MM.1S (cell line): ENCODE results near the gene NELL2.
A peak's percentile ranks its signal among the peaks of the same experiment; 100 is the strongest.

Experiments
- DNase-seq: peaks from one replicate; pipeline ENCODE4 v3.0.0-alpha.2; 2015
- H2AFZ ChIP-seq: fragments of 300-600 bp; sonication (generic); 2 replicates; pipeline ENCODE4 v1.6.0; 2016; ENCODE audit warnings: antibody characterized with exemption, low read length
- H3F3A ChIP-seq: fragments of 300-600 bp; sonication (generic); 2 replicates; pipeline ENCODE4 v1.6.1; 2016; ENCODE audit warnings: mild to moderate bottlenecking, antibody characterized with exemption, low read length, moderate library complexity, mixed read lengths; ENCODE audit not compliant: insufficient read depth
- H3K27ac ChIP-seq: fragments of 300-600 bp; sonication (generic); 2 replicates; pipeline ENCODE4 v1.5.1; 2016; ENCODE audit warnings: mild to moderate bottlenecking, low read length
- H3K27me3 ChIP-seq: fragments of 300-600 bp; sonication (generic); replicated peaks from 2 replicates; pipeline ENCODE4 v1.6.0; 2016; ENCODE audit warnings: low read length; ENCODE audit not compliant: insufficient read depth
- H3K36me3 ChIP-seq: fragments of 300-600 bp; sonication (generic); replicated peaks from 2 replicates; pipeline ENCODE4 v1.6.1; 2016; ENCODE audit warnings: mild to moderate bottlenecking, low read length, mixed read lengths; ENCODE audit not compliant: insufficient read depth
- H3K4me1 ChIP-seq: fragments of 300-600 bp; sonication (generic); 2 replicates; pipeline ENCODE4 v1.6.1; 2016; ENCODE audit warnings: low read length, mixed read lengths
- H3K4me2 ChIP-seq: fragments of 300-600 bp; sonication (generic); 2 replicates; pipeline ENCODE4 v1.6.0; 2016; ENCODE audit warnings: low read depth, low read length
- H3K4me3 ChIP-seq: fragments of 300-600 bp; sonication (generic); 2 replicates; pipeline ENCODE4 v1.5.1; 2016; ENCODE audit warnings: low read length, mixed read lengths
- H3K79me2 ChIP-seq: fragments of 300-600 bp; sonication (generic); 2 replicates; pipeline ENCODE4 v1.6.1; 2016; ENCODE audit warnings: mixed run types, low read length, mixed read lengths
- H3K9ac ChIP-seq: fragments of 300-600 bp; sonication (generic); 2 replicates; pipeline ENCODE4 v1.6.1; 2016; ENCODE audit warnings: low read length, mixed read lengths
- H3K9me2 ChIP-seq: fragments of 300-600 bp; sonication (generic); replicated peaks from 2 replicates; pipeline ENCODE4 v1.6.1; 2016; ENCODE audit warnings: mild to moderate bottlenecking, low read length, mixed read lengths; ENCODE audit not compliant: insufficient read depth
- H3K9me3 ChIP-seq: fragments of 300-600 bp; sonication (generic); replicated peaks from 2 replicates; pipeline ENCODE4 v1.6.1; 2016; ENCODE audit warnings: mild to moderate bottlenecking, low read length, mixed read lengths; ENCODE audit not compliant: insufficient read depth
- H4K20me1 ChIP-seq: fragments of 300-600 bp; sonication (generic); 2 replicates; pipeline ENCODE4 v1.6.1; 2016; ENCODE audit warnings: mild to moderate bottlenecking, low read length, moderate library complexity, mixed read lengths; ENCODE audit not compliant: insufficient read depth
- CTCF ChIP-seq: fragments of 300-600 bp; sonication (generic); IDR thresholded peaks from 2 replicates; pipeline ENCODE4 v1.5.1; 2016; ENCODE audit warnings: antibody characterized with exemption, low read length, mixed read lengths
- EZH2 ChIP-seq: fragments of 300-600 bp; sonication (generic); optimal IDR thresholded peaks from 2 replicates; pipeline ENCODE3; 2017; ENCODE audit warnings: low read depth, mild to moderate bottlenecking, antibody characterized with exemption, low read length, mixed read lengths
- EZH2phosphoT487 ChIP-seq: fragments of 300-600 bp; sonication (generic); IDR thresholded peaks from 2 replicates; pipeline ENCODE4 v1.6.1; 2018; ENCODE audit warnings: antibody characterized with exemption, low read length

NELL2 gene

GRCh38 chr12:44847403-44847802, 28.7 kb downstream of the NELL2 start:
- peak overlapping the region; percentile 30; the same call in 1 of the 2 replicates for H3K4me2 ChIP-seq

GRCh38 chr12:44846826-44847225, 29.3 kb downstream of the NELL2 start:
- DNase-seq, result no peak
- H3K9me2 ChIP-seq, result no peaks in the 10 kb centered on the region
- H3K4me1 ChIP-seq, result peaks cover 19% of the 10 kb centered on the region
- no peaks in the 10 kb centered on the region for H3K9me3 ChIP-seq
- H3F3A ChIP-seq, result 0 out of 2 replicates have a peak, but pooled peaks cover 2% of the 10 kb centered on the region
- H3K36me3 ChIP-seq, result no peaks in the 10 kb centered on the region
- no peaks in the 10 kb centered on the region for H3K79me2 ChIP-seq
- no peaks in the 10 kb centered on the region for H3K27me3 ChIP-seq
- no peak overlapping the region for H2AFZ ChIP-seq
- no peaks in the 10 kb centered on the region for H4K20me1 ChIP-seq
- TF ChIP-seq CTCF (no peak), EZH2 (no peak), EZH2phosphoT487 (no peak)
- no peak overlapping the region for H3K4me3 ChIP-seq
- peak overlapping the region; percentile 30; the same call in 1 of the 2 replicates for H3K4me2 ChIP-seq
- no peak overlapping the region for H3K27ac ChIP-seq
- no peak overlapping the region for H3K9ac ChIP-seq

More at GRCh38 chr12:44847403-44847802, 28.7 kb downstream of the NELL2 start:
- Histone ChIP-seq H3K9ac (no peak overlapping the region), H2AFZ (peak overlapping the region; percentile 66; the same call in 1 of the 2 replicates), H3K4me3 (no peak overlapping the region), H3K36me3 (no peaks in the 10 kb centered on the region), H3K4me1 (peaks cover 19% of the 10 kb centered on the region), H3K9me3 (no peaks in the 10 kb centered on the region), H3F3A (0 out of 2 replicates have a peak, but pooled peaks cover 2% of the 10 kb centered on the region), H3K27me3 (no peaks in the 10 kb centered on the region), H3K79me2 (no peaks in the 10 kb centered on the region), H4K20me1 (no peaks in the 10 kb centered on the region), H3K9me2 (no peaks in the 10 kb centered on the region), H3K27ac (peak overlapping the region; percentile 32; the same call in 1 of the 2 replicates)
- DNase-seq, result no peak
- TF ChIP-seq EZH2 (no peak), EZH2phosphoT487 (no peak), CTCF (no peak)

- TF ChIP-seq EZH2 (no peak), EZH2phosphoT487 (no peak), CTCF (no peak)
- Histone ChIP-seq H3K9ac (no peak overlapping the region), H3K4me1 (peaks cover 10% of the 10 kb centered on the region; the same call in 1 of the 2 replicates), H3K27ac (no peak overlapping the region), H3K4me3 (no peak overlapping the region), H2AFZ (no peak overlapping the region), H3K9me3 (no peaks in the 10 kb centered on the region), H4K20me1 (no peaks in the 10 kb centered on the region), H3K9me2 (no peaks in the 10 kb centered on the region; the same call in 1 of the 2 replicates), H3K36me3 (no peaks in the 10 kb centered on the region), H3K27me3 (no peaks in the 10 kb centered on the region), H3K79me2 (no peaks in the 10 kb centered on the region), H3F3A (0 out of 2 replicates have a peak, but pooled peaks cover 2% of the 10 kb centered on the region), H3K4me2 (no peak overlapping the region)
- no peak for DNase-seq
Measured at GRCh38 chr12:44842669-44843068, 33.4 kb downstream of the NELL2 start.
